Endothelial cell (in vitro differentiated cells): ENCODE data around the gene OR6S1. TPM values are rescaled to one million over a fixed set of nuclear protein-coding genes. Genes with fewer than 3 reads are reported as not detected.

Experiments used
- DNase-seq: peaks from one replicate; pipeline ENCODE4 v3.0.0; 2021; ENCODE audit warnings: low spot score
- H3K27ac Mint-ChIP-seq: one replicate; pipeline ENCODE4 v1.8.0; 2021; ENCODE audit warnings: mixed read lengths, inconsistent platforms; ENCODE audit not compliant: unreplicated experiment
- H3K27me3 Mint-ChIP-seq: one replicate; pipeline ENCODE4 v1.8.0; 2021; ENCODE audit warnings: mild to moderate bottlenecking, moderate library complexity, mixed read lengths, inconsistent platforms; ENCODE audit not compliant: unreplicated experiment
- H3K36me3 Mint-ChIP-seq: one replicate; pipeline ENCODE4 v1.8.0; 2021; ENCODE audit warnings: mild to moderate bottlenecking, low read depth, mixed read lengths, inconsistent platforms; ENCODE audit not compliant: unreplicated experiment
- H3K4me1 Mint-ChIP-seq: one replicate; pipeline ENCODE4 v1.8.0; 2021; ENCODE audit warnings: mild to moderate bottlenecking, mixed read lengths, inconsistent platforms; ENCODE audit not compliant: unreplicated experiment
- H3K4me3 Mint-ChIP-seq: one replicate; pipeline ENCODE4 v1.8.0; 2021; ENCODE audit warnings: mild to moderate bottlenecking, mixed read lengths, inconsistent platforms; ENCODE audit not compliant: unreplicated experiment
- H3K9me3 Mint-ChIP-seq: one replicate; pipeline ENCODE4 v1.8.0; 2021; ENCODE audit warnings: mixed read lengths, inconsistent platforms; ENCODE audit not compliant: unreplicated experiment
- total RNA-seq: library from RNA; stranded (reverse); fragmentation: NEBNext Ultra II Directional; extraction: Animal tissue kit (Norgen Biotek cat#: 25700); gene quantifications from one replicate; pipeline ENCODE4 v1.2.1, GENCODE V29; 2021; ENCODE audit not compliant: unreplicated experiment
- TF ChIP-seq, protein P1 (sequence below): fragments of 200-600 bp; sonication (generic); IDR thresholded peaks from one replicate; pipeline ENCODE4 v1.5.0; 2021; ENCODE audit warnings: antibody characterized with exemption; ENCODE audit not compliant: unreplicated experiment

OR6S1 gene
- total RNA-seq, 1 donor from 2014 or later: not detected

- Mint-ChIP-seq H3K36me3 (no peaks in the 10 kb centered on the region), H3K27ac (no peak overlapping the region), H3K27me3 (peaks cover 2% of the 10 kb centered on the region), H3K4me1 (peaks cover 39% of the 10 kb centered on the region), H3K9me3 (no peaks in the 10 kb centered on the region), H3K4me3 (no peak overlapping the region)
- DNase-seq: no peak
- TF ChIP-seq, protein P1, sequence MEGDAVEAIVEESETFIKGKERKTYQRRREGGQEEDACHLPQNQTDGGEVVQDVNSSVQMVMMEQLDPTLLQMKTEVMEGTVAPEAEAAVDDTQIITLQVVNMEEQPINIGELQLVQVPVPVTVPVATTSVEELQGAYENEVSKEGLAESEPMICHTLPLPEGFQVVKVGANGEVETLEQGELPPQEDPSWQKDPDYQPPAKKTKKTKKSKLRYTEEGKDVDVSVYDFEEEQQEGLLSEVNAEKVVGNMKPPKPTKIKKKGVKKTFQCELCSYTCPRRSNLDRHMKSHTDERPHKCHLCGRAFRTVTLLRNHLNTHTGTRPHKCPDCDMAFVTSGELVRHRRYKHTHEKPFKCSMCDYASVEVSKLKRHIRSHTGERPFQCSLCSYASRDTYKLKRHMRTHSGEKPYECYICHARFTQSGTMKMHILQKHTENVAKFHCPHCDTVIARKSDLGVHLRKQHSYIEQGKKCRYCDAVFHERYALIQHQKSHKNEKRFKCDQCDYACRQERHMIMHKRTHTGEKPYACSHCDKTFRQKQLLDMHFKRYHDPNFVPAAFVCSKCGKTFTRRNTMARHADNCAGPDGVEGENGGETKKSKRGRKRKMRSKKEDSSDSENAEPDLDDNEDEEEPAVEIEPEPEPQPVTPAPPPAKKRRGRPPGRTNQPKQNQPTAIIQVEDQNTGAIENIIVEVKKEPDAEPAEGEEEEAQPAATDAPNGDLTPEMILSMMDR: no peak
Measured at GRCh38 chr14:20618271-20618749, 23.2 kb downstream of the OR6S1 start.

DNA sequence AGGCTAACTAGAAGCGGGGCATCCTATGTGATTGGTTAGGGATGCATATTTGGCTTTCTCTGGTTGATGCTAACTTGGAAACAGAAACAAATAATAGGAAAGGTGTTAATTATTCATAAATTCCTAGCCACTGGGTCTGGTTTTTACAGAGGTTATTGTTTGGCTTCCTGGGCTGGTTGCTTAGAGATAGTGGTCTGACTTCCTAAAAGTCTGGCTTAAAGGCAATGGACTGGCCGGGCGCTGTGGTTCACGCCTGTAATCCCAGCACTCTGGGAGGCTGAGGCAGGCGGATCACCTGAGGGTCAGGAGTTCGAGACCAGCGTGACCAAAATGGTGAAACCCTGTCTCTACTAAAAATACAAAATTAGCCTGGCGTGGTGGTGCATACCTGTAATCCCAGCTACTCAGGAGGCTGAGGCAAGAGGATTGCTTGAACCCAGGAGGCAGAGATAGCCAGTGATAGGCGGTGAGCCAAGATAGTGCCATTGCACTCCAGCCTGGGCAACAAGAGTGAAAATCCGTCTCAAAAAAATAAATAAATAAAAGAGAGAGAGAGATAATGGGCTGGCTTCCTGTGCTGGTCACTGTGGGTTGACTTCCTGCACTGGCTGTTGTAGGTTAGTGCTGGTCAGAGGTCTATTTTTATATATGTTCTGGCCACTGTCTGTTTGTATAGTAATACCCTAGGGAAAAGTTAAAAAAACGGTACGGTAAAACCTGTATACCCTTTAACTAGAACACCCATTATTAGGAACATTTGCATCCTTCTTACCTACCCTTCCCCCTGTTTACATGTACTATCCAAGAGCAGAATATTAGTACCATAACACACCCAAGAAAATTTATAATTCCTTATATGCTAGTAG is 24.1 kb downstream of the OR6S1 start:
- TF ChIP-seq, protein P1: no peak
- H3K36me3 Mint-ChIP-seq: no peaks in the 10 kb centered on the region
- H3K4me1 Mint-ChIP-seq: peaks cover 31% of the 10 kb centered on the region
- no peak overlapping the region for H3K4me3 Mint-ChIP-seq
- H3K9me3 Mint-ChIP-seq: no peaks in the 10 kb centered on the region
- H3K27ac Mint-ChIP-seq: no peak overlapping the region
- H3K27me3 Mint-ChIP-seq: peaks cover 2% of the 10 kb centered on the region
- DNase-seq: no peak

GRCh38 chr14:20615996-20616395 is 25.5 kb downstream of the OR6S1 start:
- Mint-ChIP-seq H3K9me3 (no peaks in the 10 kb centered on the region), H3K27me3 (no peaks in the 10 kb centered on the region), H3K4me3 (no peak overlapping the region), H3K27ac (no peak overlapping the region), H3K4me1 (peaks cover 22% of the 10 kb centered on the region), H3K36me3 (no peaks in the 10 kb centered on the region)
- no peak for DNase-seq
- TF ChIP-seq, protein P1: no peak

- TF ChIP-seq, protein P1: no peak
- Mint-ChIP-seq H3K36me3 (no peaks in the 10 kb centered on the region), H3K4me3 (no peak overlapping the region), H3K27ac (no peak overlapping the region), H3K27me3 (no peaks in the 10 kb centered on the region), H3K4me1 (peaks cover 17% of the 10 kb centered on the region), H3K9me3 (no peaks in the 10 kb centered on the region)
- DNase-seq: peak; percentile 26
Measured at GRCh38 chr14:20614038-20614840, 27.3 kb downstream of the OR6S1 start.
